ENCODE results near the gene LRRC23. TPM values are rescaled to one million over a fixed set of nuclear protein-coding genes. Genes with fewer than 3 reads are reported as not detected.

LRRC23 gene
- total and polyA plus RNA-seq, 2 of the 4 experiments (the other 2 are of a cell fraction) = 11.1 to 11.4 TPM

DNA sequence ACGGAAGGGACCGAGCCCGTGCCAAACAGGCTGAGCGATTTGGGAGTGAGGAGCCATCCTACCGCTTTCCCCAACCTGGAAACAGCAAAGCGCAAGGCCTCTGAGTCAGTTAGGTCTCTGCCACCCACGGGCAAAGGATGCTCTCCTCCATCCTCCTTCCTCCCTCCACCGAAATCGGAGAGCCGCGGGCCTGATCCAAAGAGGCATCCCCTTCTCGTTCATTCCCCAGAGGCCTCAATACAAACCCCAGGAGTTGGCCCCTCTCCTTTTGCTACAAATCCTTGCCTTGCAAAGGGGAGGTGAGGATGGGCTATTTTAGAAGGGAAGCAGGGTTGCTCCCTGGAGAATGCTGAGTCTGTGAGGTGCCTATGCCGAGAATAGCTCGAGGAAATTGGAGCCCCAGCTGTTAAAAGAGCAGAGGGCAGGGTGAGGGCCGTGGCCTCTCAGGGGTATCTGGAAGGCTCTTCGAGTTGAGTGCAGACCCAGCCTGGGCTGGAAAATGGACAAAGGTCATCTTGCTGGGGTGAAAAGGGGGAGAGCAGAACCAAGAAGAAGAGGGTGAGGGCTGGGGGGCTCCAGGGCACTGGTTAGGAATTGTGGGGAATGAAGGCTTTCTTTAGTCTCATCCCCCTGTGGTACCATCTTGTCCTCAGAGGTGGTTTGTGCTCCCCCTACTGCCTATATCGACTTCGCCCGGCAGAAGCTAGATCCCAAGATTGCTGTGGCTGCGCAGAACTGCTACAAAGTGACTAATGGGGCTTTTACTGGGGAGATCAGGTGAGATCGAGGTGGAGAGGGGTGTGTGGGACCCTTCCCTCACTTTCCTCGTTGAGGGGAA lies 36.2 kb upstream of the LRRC23 start:
- H4K8ac ChIP-seq (ENCODE audit: low read depth in 2 of 2, low read length in 2 of 2) = peak overlapping the region; percentile 65 to 87
- H3K9me1 ChIP-seq (ENCODE audit: insufficient read depth, low read length) = 0 out of 2 replicates have a peak, but pooled peaks cover 7% of the 10 kb centered on the region
- peak overlapping the region; percentile 26 for H4K5ac ChIP-seq (ENCODE audit: low read depth, low read length)
- H3K27ac ChIP-seq (ENCODE audit: insufficient read depth, low read length) = peak overlapping the region; percentile 97
- WGBS, 2 experiments (ENCODE audit: extremely low coverage in 2 of 2, insufficient read length in 1 of 2) = 0% methylated on average over 6 of the region's 22 CpGs; no CpG with 5 or more reads in 1 of the 2 experiments
- H3K36me3 ChIP-seq (ENCODE audit: control insufficient read depth, insufficient read depth, low read length) = peaks cover 46% of the 10 kb centered on the region
- H3K4me1 ChIP-seq (ENCODE audit: control insufficient read depth, insufficient read depth, low read length) = peaks cover 19% of the 10 kb centered on the region
- H3K9ac ChIP-seq (ENCODE audit: low read depth, low read length) = peak overlapping the region; percentile 100
- BruUV-seq (replicated peaks) = no TSS peak
- H2BK120ac ChIP-seq (ENCODE audit: low read depth, low read length) = no peak overlapping the region; the same call in 1 of the 2 replicates
- dilution Hi-C loops (cut with HindIII; ENCODE audit: low sequenced_read_pairs, unreplicated experiment) (no loop called here), intact Hi-C loops (cut with micrococcal nuclease) (loop anchor here (2.0 to 5.0 kb wide), 3 partner anchors 16 to 769 kb away; partner anchors contain the start of genes RNU7-1 and USP5), in situ Hi-C loops (cut with MboI; ENCODE audit: low sequenced_read_pairs) (loop anchor here (5.0 kb wide), 1 partner anchor 94 kb away; no protein-coding TSS in a partner anchor)
- peak overlapping the region; percentile 87 for H3K4me3 ChIP-seq (ENCODE audit: insufficient read depth, low read depth, low read length)
- H2BK15ac ChIP-seq (ENCODE audit: low read depth, low read length) = no peak overlapping the region
- H2BK5ac ChIP-seq (ENCODE audit: low read depth, low read length, poor library complexity, severe bottlenecking) = peak overlapping the region; percentile 95
- POLR2A ChIA-PET (ENCODE audit: unreplicated experiment) = interaction anchor here (1.2 to 1.9 kb wide), 2 partner anchors 16 to 57 kb away, joined by 3 to 6 read pairs; partner anchors contain the start of gene USP5
- H2AFZ ChIP-seq (replicated peaks; ENCODE audit: low read length, poor library complexity) = peak overlapping the region; percentile 88
- peak overlapping the region; percentile 69 for H3K18ac ChIP-seq (ENCODE audit: low read depth, low read length)
- peak overlapping the region; percentile 97 for H3K23ac ChIP-seq (ENCODE audit: low read depth, low read length)
- CTCF ChIA-PET = interaction anchor here (0.6 to 2.0 kb wide), 3 partner anchors 23 to 1245 kb away, joined by 3 to 8 read pairs (median 3); no protein-coding TSS in a partner anchor
- H4K91ac ChIP-seq (ENCODE audit: insufficient read depth, low read depth, low read length) = peak overlapping the region; percentile 79
- H2AK5ac ChIP-seq (ENCODE audit: low read depth, low read length) = peak overlapping the region; percentile 97
- H3K4me2 ChIP-seq (ENCODE audit: low read depth, low read length) = peak overlapping the region; percentile 94
- ATAC-seq (ENCODE audit: low read depth) (peak; percentile 0; the same call in 1 of the 2 replicates), DNase-seq (peak; percentile 29)
- peak overlapping the region; percentile 93 for H3K4ac ChIP-seq (ENCODE audit: low read depth, low read length)
- peaks cover 23 to 55% of the 10 kb centered on the region in 2 experiments for H3K79me1 ChIP-seq (ENCODE audit: low read depth in 1 of 2, low read length in 2 of 2)
- peak overlapping the region; percentile 24; the same call in 1 of the 2 replicates for H2BK20ac ChIP-seq (ENCODE audit: low read depth, low read length)
- no peaks in the 10 kb centered on the region for H3K27me3 ChIP-seq (ENCODE audit: control insufficient read depth, insufficient read depth, low read length)
- H3K56ac ChIP-seq (ENCODE audit: extremely low read depth, insufficient read depth, low read length) = peak overlapping the region; percentile 91
- H3K9me3 ChIP-seq (ENCODE audit: control insufficient read depth, insufficient read depth, low read length) = no peaks in the 10 kb centered on the region
- TF ChIP-seq CHD1 (IDR thresholded peaks at IDR 0.05; ENCODE audit: low read depth, low read length) (peak; percentile 61; the same call in 1 of the 2 replicates), MXI1 (IDR thresholded peaks at IDR 0.05; ENCODE audit: borderline replicate concordance, low read depth, low read length) (no peak)
- TF ChIP-seq, protein P1, sequence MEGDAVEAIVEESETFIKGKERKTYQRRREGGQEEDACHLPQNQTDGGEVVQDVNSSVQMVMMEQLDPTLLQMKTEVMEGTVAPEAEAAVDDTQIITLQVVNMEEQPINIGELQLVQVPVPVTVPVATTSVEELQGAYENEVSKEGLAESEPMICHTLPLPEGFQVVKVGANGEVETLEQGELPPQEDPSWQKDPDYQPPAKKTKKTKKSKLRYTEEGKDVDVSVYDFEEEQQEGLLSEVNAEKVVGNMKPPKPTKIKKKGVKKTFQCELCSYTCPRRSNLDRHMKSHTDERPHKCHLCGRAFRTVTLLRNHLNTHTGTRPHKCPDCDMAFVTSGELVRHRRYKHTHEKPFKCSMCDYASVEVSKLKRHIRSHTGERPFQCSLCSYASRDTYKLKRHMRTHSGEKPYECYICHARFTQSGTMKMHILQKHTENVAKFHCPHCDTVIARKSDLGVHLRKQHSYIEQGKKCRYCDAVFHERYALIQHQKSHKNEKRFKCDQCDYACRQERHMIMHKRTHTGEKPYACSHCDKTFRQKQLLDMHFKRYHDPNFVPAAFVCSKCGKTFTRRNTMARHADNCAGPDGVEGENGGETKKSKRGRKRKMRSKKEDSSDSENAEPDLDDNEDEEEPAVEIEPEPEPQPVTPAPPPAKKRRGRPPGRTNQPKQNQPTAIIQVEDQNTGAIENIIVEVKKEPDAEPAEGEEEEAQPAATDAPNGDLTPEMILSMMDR (conservative IDR thresholded peaks at IDR 0.05; ENCODE audit: low read depth, low read length) = peak; percentile 30; the same call in 1 of the 2 replicates
- H2AK9ac ChIP-seq (replicated peaks; ENCODE audit: low read depth, low read length, poor library complexity) = peak overlapping the region; percentile 100
- H3K14ac ChIP-seq (replicated peaks; ENCODE audit: low read depth, low read length) = peak overlapping the region; percentile 91
- peaks cover 51% of the 10 kb centered on the region for H4K20me1 ChIP-seq (ENCODE audit: insufficient read depth, low read length)
